WERI-Rb-1 (cell line): Measurements from ENCODE around the gene KCNH2.
"Not testable (repeated sequence)": the region's sequence is repeated elsewhere in the genome, so short reads cannot be mapped to it uniquely, and the experiment has no call there.

Experiments used
- DNase-seq: peaks from one replicate; pipeline ENCODE4 v3.0.0-alpha.2; 2020
- H3K27ac ChIP-seq: fragments of 250-450 bp; sonication (Bioruptor Pico); 2 replicates; pipeline ENCODE4 v1.5.1; 2020; ENCODE audit warnings: mild to moderate bottlenecking, moderate library complexity
- H3K27me3 ChIP-seq: fragments of 250-450 bp; sonication (Bioruptor Pico); 2 replicates; pipeline ENCODE4 v1.5.1; 2021; ENCODE audit warnings: mild to moderate bottlenecking, low read depth, moderate library complexity; ENCODE audit not compliant: insufficient read depth, severe bottlenecking
- H3K36me3 ChIP-seq: fragments of 250-450 bp; sonication (Bioruptor Pico); 2 replicates; pipeline ENCODE4 v1.5.1; 2020; ENCODE audit warnings: mild to moderate bottlenecking, moderate library complexity
- H3K4me3 ChIP-seq: 2 replicates; pipeline ENCODE4 v1.5.1; 2011; ENCODE audit warnings: low read depth, mild to moderate bottlenecking, control low read depth, low read length
- H3K9me3 ChIP-seq: fragments of 250-450 bp; sonication (Bioruptor Pico); 2 replicates; pipeline ENCODE4 v1.5.1; 2021; ENCODE audit warnings: mild to moderate bottlenecking, moderate library complexity; ENCODE audit not compliant: severe bottlenecking
- CTCF ChIP-seq: IDR thresholded peaks from 2 replicates; pipeline ENCODE4 v1.5.1; 2011; ENCODE audit warnings: low read depth, mild to moderate bottlenecking, control low read depth, inconsistent platforms, low read length

The KCNH2 gene

GRCh38 chr7:151012911-151013347 is 34.8 kb upstream of the KCNH2 start:
- H3K36me3 ChIP-seq = no peaks in the 10 kb centered on the region
- no peaks in the 10 kb centered on the region for H3K27me3 ChIP-seq
- H3K4me3 ChIP-seq = no peak overlapping the region
- peak overlapping the region; percentile 25; the same call in 1 of the 2 replicates for H3K27ac ChIP-seq
- H3K9me3 ChIP-seq = no peaks in the 10 kb centered on the region
- TF ChIP-seq CTCF = peak; percentile 89
- DNase-seq = peak; percentile 68

- DNase-seq = no peak
- H3K9me3 ChIP-seq = no peaks in the 10 kb centered on the region
- H3K36me3 ChIP-seq = no peaks in the 10 kb centered on the region
- H3K27me3 ChIP-seq = no peaks in the 10 kb centered on the region
- no peak for TF ChIP-seq CTCF
- H3K4me3 ChIP-seq = no peak overlapping the region
- peak overlapping the region; percentile 25; the same call in 1 of the 2 replicates for H3K27ac ChIP-seq
Observed at GRCh38 chr7:151012031-151012692, 34.0 kb upstream of the KCNH2 start.

GRCh38 chr7:151011616-151012015 is 33.5 kb upstream of the KCNH2 start:
- H3K4me3 ChIP-seq, H3K9me3 ChIP-seq, H3K27ac ChIP-seq, H3K36me3 ChIP-seq, H3K27me3 ChIP-seq, DNase-seq: not testable (repeated sequence)

- Histone ChIP-seq H3K27ac (no peak overlapping the region), H3K4me3 (no peak overlapping the region), H3K27me3 (no peaks in the 10 kb centered on the region), H3K9me3 (no peaks in the 10 kb centered on the region), H3K36me3 (no peaks in the 10 kb centered on the region)
- TF ChIP-seq CTCF = no peak
- no peak for DNase-seq
Observed at GRCh38 chr7:151011097-151011409, 32.9 kb upstream of the KCNH2 start.

GRCh38 chr7:151010307-151011096 is 32.4 kb upstream of the KCNH2 start:
- no peaks in the 10 kb centered on the region for H3K27me3 ChIP-seq
- H3K36me3 ChIP-seq = no peaks in the 10 kb centered on the region
- H3K27ac ChIP-seq = peak overlapping the region; percentile 24; the same call in 1 of the 2 replicates
- DNase-seq = peak; percentile 46
- no peak for TF ChIP-seq CTCF
- H3K9me3 ChIP-seq = no peaks in the 10 kb centered on the region
- H3K4me3 ChIP-seq = no peak overlapping the region

GRCh38 chr7:151010037-151010306 is 31.9 kb upstream of the KCNH2 start:
- TF ChIP-seq CTCF = no peak
- DNase-seq = no peak
- no peaks in the 10 kb centered on the region for H3K27me3 ChIP-seq
- H3K9me3 ChIP-seq = no peaks in the 10 kb centered on the region
- H3K27ac ChIP-seq = peak overlapping the region; percentile 24; the same call in 1 of the 2 replicates
- no peak overlapping the region for H3K4me3 ChIP-seq
- H3K36me3 ChIP-seq = no peaks in the 10 kb centered on the region
